Smooth muscle cell of bladder (primary cell): Measurements from ENCODE around the gene PCID2. TPM values are rescaled to one million over a fixed set of nuclear protein-coding genes. Genes with fewer than 3 reads are reported as not detected.

Source experiments
- total RNA-seq: library from RNA; depleted of rRNA; stranded (reverse); fragments of >200 nt; gene quantifications from 2 replicates; pipeline ENCODE4 v1.2.3, GENCODE V29; 2014

Gene PCID2
- total RNA-seq, result 55.9 and 72.8 TPM in 2 replicates

DNA sequence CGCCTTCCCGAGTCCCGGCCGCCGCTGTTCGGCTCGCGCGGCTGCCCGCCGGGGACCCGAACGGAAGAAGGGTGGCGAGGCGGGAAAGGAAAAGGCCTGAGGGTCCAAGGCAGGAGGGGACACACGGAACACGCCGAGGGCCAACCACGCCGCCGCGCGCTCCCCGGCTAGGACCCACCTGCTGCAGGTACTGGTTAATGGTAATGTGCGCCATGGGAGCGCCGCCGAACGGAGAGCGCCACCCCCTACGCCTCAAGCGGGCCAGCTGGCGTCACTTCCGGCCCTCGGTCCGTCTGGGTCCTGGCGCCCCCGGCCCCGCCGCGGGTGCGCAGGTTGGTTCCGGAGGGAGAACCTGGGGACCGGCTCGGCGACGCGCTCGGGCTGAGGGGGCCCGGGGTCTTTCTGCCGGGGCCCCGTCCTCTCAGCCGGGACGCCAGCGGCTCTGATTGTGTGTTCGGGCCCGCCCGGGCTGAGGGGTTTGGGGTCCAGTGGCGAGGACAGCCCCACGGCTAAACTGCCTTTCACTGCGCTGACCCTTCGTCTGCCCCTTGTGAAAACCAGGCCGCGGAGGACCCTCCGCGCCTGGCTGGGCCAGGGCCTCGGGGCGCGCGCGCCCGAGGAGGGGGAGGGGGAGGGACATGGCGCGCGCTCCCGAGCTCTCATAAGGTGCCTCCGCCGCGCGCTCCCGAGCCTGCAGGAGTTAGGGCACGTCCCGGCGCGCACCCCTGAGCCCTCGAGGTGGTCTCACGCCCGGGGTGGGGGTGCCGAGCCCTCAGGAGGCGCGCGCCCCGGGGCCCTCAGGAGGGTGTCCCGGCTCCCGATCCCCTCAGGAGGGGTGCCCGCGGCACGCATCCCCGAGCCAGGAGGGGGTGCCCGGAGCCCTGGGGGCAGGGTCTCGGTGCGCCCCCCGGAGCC, at the start of gene PCID2:
PCID2 (minus strand) TSS at position 249 of the 915 bp plus-strand sequence; CDS start at position 214, 35 bp downstream.

DNA sequence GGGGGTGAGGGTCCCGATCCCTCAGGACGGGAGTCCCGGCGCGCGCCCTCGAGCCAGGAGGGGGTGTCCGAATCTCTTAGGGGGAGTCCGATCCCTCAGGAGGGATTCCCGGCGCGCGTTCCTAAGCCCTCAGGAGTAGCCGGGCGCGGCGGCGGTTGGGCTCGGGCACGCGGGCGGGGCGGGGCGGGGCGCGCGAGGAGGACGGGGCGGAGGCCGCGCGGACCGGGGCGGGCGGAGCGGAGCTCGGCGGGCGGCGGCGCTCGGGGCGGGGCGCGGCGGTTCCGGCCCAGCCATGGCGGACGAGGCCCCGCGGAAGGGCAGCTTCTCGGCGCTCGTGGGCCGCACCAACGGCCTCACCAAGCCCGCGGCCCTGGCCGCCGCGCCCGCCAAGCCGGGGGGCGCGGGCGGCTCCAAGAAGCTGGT, 878 bp upstream of the PCID2 start, which contains the start of gene CUL4A:
CUL4A (plus strand) TSS at position 278 of the 423 bp plus-strand sequence; CDS start at position 293, 15 bp downstream.

DNA sequence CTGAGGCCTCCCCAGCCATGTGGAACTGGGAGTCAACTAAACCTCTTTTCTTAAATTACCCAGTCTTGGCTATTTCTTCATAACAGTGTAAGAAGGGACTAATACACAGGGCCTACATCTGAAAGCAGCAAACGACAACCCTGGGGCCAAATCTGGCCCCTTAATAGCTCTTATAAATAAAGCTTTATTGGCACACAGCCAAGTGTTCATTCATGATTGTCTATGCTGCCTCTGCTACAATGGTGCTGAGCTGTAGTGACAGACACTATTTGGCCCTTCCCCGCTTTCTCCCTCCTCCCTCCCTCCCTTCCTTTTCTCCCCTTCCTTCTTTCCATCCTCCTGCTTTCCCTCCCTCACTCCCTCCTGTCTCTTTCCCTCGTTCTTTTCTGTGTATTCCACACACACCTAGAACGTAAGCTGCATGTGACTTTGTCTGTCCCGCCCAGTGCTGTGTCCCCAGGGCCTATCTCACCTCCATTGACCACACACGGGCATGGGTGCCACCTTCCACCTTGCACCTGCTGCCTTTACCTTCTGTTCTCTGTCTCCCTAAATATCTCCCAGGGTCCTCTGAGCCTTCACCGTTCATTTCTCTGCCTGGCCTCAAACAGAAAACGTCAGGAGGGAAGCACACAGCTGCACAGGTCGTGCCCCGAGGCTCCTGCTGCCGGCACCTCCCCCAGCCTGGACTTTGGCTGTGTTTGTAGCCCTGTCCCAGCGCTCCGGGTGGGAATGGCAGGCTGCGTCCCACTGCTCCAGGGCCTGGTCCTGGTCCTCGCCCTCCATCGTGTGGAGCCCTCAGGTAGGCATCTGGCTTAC, 50.3 kb downstream of the PCID2 start, which contains the start of gene PROZ:
PROZ (plus strand) TSS at position 720 of the 819 bp plus-strand sequence; CDS start at position 733, 13 bp downstream.

Other genes starting within 250 kb of the PCID2 start
- gene MCF2L, start 239.5 kb downstream of the PCID2 start, total RNA-seq, result 0.14 and 0.55 TPM in 2 replicates
- not detected in 2 replicates for gene F7, start 102.9 kb downstream of the PCID2 start, total RNA-seq
- 10.7 and 21.6 TPM in 2 replicates for gene F10, start 85.9 kb downstream of the PCID2 start, total RNA-seq
- not detected in 2 replicates for gene PROZ, start 50.0 kb downstream of the PCID2 start, total RNA-seq
- 78.5 and 103 TPM in 2 replicates for gene CUL4A, start 944 bp upstream of the PCID2 start, total RNA-seq
- 147 and 215 TPM in 2 replicates for gene LAMP1, start 88.6 kb upstream of the PCID2 start, total RNA-seq
- 2.3 and 3.1 TPM in 2 replicates for gene GRTP1, start 155.5 kb upstream of the PCID2 start, total RNA-seq
- gene ADPRHL1, start 244.8 kb upstream of the PCID2 start, total RNA-seq, result 1.3 and 1.6 TPM in 2 replicates